K562 (cell line): ENCODE results near the gene ATF5. TPM values are rescaled to one million over a fixed set of nuclear protein-coding genes. Genes with fewer than 3 reads are reported as not detected.

ENCODE experiments used
- HDAC1 ChIP-seq, 2 experiments: fragments of 450-650 bp; IDR thresholded peaks; 2 replicates each; pipeline ENCODE4 v1.6.1; 2016 to 2017; ENCODE audit warnings: inconsistent platforms in 1 of 2, mild to moderate bottlenecking in 1 of 2, moderate library complexity in 1 of 2
- HIVEP1 ChIP-seq: fragments of 250-450 bp; sonication (Bioruptor Pico); IDR thresholded peaks from 2 replicates; pipeline ENCODE4 v1.4.0; 2020; ENCODE audit warnings: mild to moderate bottlenecking
- HOMEZ ChIP-seq: fragments of 250-450 bp; sonication (Bioruptor Pico); IDR thresholded peaks from 2 replicates; pipeline ENCODE4 v1.4.0; 2020; ENCODE audit warnings: mild to moderate bottlenecking, moderate library complexity
- TCF15 ChIP-seq: fragments of 250-450 bp; sonication (Bioruptor Pico); IDR thresholded peaks from 2 replicates; pipeline ENCODE4 v1.8.0; 2022; ENCODE audit warnings: moderate library complexity, mild to moderate bottlenecking, inconsistent platforms
- TGIF2 ChIP-seq: sonication (generic); formaldehyde crosslinking; IDR thresholded peaks from 2 replicates; pipeline ENCODE4 v1.8.1; 2022; ENCODE audit warnings: mild to moderate bottlenecking, missing genetic modification reagents, moderate library complexity
- ZKSCAN8 ChIP-seq: fragments of 200-800 bp; sonication (Bioruptor generic); IDR thresholded peaks from 2 replicates; pipeline ENCODE4 v1.6.1; 2016; ENCODE audit warnings: missing genetic modification characterization, missing compliant biosample characterization
- ZNF76 ChIP-seq: fragments of 250-450 bp; sonication (Bioruptor Pico); IDR thresholded peaks from 2 replicates; pipeline ENCODE4 v1.4.0; 2020; ENCODE audit warnings: mild to moderate bottlenecking, moderate library complexity, borderline replicate concordance
- polyA plus RNA-seq, 8 experiments: library from polyadenylated mRNA; depleted of rRNA in 4 of 8; stranded (reverse) in 5 of 8; unstranded in 3 of 8; fragments of >200 nt; fragmentation: Nextera tagmentation in 2 of 8; fragmentation: Illumina TruSeq in 1 of 8; extraction: Ambion mirVana in 2 of 8; extraction: Trizol in 1 of 8; gene quantifications; 2 replicates each; pipeline versions ENCODE4 v1.2.1 to v1.2.3, GENCODE V29; 2011 to 2014; ENCODE audit warnings: inconsistent platforms in 1 of 8, missing spikeins in 1 of 8
- total RNA-seq, 7 experiments: library from RNA; depleted of rRNA in 6 of 7; stranded (reverse); fragments of >200 nt in 6 of 7; fragmentation: Illumina TruSeq in 2 of 7; extraction: Trizol in 2 of 7; gene quantifications; 2 replicates each; pipeline versions ENCODE4 v1.2.1 to v1.2.3, GENCODE V29; 2011 to 2021; ENCODE audit warnings: low replicate concordance in 1 of 7

ATF5 gene
- total and polyA plus RNA-seq, 9 of the 15 experiments (the other 6 are each of a cell fraction or from before 2014, with no cell fraction given), result 3.0 to 57.6 (median 11.1) TPM

- TF ChIP-seq TCF15 (CRISPR knock-in tag) (0 out of 2 replicates have a peak, but pooled peaks have one; percentile 12), TGIF2 (CRISPR knock-in tag) (no peak), HDAC1 (IDR thresholded peaks at IDR 0.05) (no peak), ZNF76 (CRISPR knock-in tag) (0 out of 2 replicates have a peak, but pooled peaks have one; percentile 7), ZKSCAN8 (CRISPR knock-in tag) (no peak), HOMEZ (CRISPR knock-in tag) (0 out of 2 replicates have a peak, but pooled peaks have one; percentile 53), HIVEP1 (0 out of 2 replicates have a peak, but pooled peaks have one; percentile 25)
These were observed 5.7 kb upstream of the ATF5 start (continued) for GRCh38 chr19:49923055-49924003.
